ENCODE results near the gene LRP5.

LRP5 gene

GRCh38 chr11:68364581-68364980 lies 52.2 kb downstream of the LRP5 start:
- Histone ChIP-seq H3K27ac (ENCODE audit: insufficient read depth in 1 of 2, low read depth in 1 of 2, low read length in 2 of 2, poor library complexity in 1 of 2, severe bottlenecking in 2 of 2) (no peak overlapping the region), H3K36me3 (ENCODE audit: control insufficient read depth in 4 of 4, insufficient read depth in 4 of 4, low read length in 3 of 4) (peaks cover 7 to 45% (median 27%) of the 10 kb centered on the region in 4 experiments), H3K27me3 (replicated peaks in 2 of 5; ENCODE audit: control insufficient read depth in 4 of 5, insufficient read depth in 5 of 5, low read length in 4 of 5) (no peaks in the 10 kb centered on the region), H3K4me1 (ENCODE audit: control extremely low read depth in 1 of 4, control insufficient read depth in 4 of 4, insufficient read depth in 4 of 4, low read length in 3 of 4) (peaks cover 0 to 3% (median 0%) of the 10 kb centered on the region in 4 experiments), H3K9me3 (ENCODE audit: control extremely low read depth in 1 of 5, control insufficient read depth in 4 of 5, insufficient read depth in 2 of 5, low read depth in 1 of 5, low read length in 4 of 5) (no peaks in the 10 kb centered on the region), H3K4me3 (ENCODE audit: control insufficient read depth in 1 of 7, extremely low read depth in 1 of 7, insufficient read depth in 4 of 7, low read depth in 2 of 7, low read length in 6 of 7) (no peak overlapping the region)
- whole genome bisulfite sequencing (ENCODE audit: insufficient coverage) = 91% methylated on average over 6 of the region's 6 CpGs
- CTCF ChIA-PET = no interaction called here
- DNase-seq = no peak
- POLR2A ChIA-PET = no interaction called here

- no peak overlapping the region for H3K4me3 ChIP-seq (ENCODE audit: control insufficient read depth in 1 of 7, extremely low read depth in 1 of 7, insufficient read depth in 4 of 7, low read depth in 2 of 7, low read length in 6 of 7)
- peaks cover 0 to 16% (median 12%) of the 10 kb centered on the region in 4 experiments for H3K4me1 ChIP-seq (ENCODE audit: control extremely low read depth in 1 of 4, control insufficient read depth in 4 of 4, insufficient read depth in 4 of 4, low read length in 3 of 4)
- over 99% methylated on average over 13 of the region's 19 CpGs for WGBS (ENCODE audit: insufficient coverage)
- no peaks in the 10 kb centered on the region for H3K9me3 ChIP-seq (ENCODE audit: control extremely low read depth in 1 of 5, control insufficient read depth in 4 of 5, insufficient read depth in 2 of 5, low read depth in 1 of 5, low read length in 4 of 5)
- no peaks in the 10 kb centered on the region for H3K27me3 ChIP-seq (replicated peaks in 2 of 5; ENCODE audit: control insufficient read depth in 4 of 5, insufficient read depth in 5 of 5, low read length in 4 of 5)
- ChIA-PET CTCF (no interaction called here), POLR2A (no interaction called here)
- peaks cover 5 to 37% (median 21%) of the 10 kb centered on the region in 4 experiments for H3K36me3 ChIP-seq (ENCODE audit: control insufficient read depth in 4 of 4, insufficient read depth in 4 of 4, low read length in 3 of 4)
- no peak for DNase-seq
- H3K27ac ChIP-seq (ENCODE audit: insufficient read depth in 1 of 2, low read depth in 1 of 2, low read length in 2 of 2, poor library complexity in 1 of 2, severe bottlenecking in 2 of 2) = no peak overlapping the region
Measured at GRCh38 chr11:68365943-68366435, 53.6 kb downstream of the LRP5 start.

GRCh38 chr11:68367252-68367651 lies 54.9 kb downstream of the LRP5 start:
- H3K36me3 ChIP-seq (ENCODE audit: control insufficient read depth in 4 of 4, insufficient read depth in 4 of 4, low read length in 3 of 4) = peaks cover 5 to 37% (median 21%) of the 10 kb centered on the region in 4 experiments
- ChIA-PET POLR2A (no interaction called here), CTCF (no interaction called here)
- no peak overlapping the region for H3K4me3 ChIP-seq (ENCODE audit: control insufficient read depth in 1 of 7, extremely low read depth in 1 of 7, insufficient read depth in 4 of 7, low read depth in 2 of 7, low read length in 6 of 7)
- DNase-seq = no peak
- 98% methylated on average over 6 of the region's 6 CpGs for WGBS (ENCODE audit: insufficient coverage)
- H3K4me1 ChIP-seq (ENCODE audit: control extremely low read depth in 1 of 4, control insufficient read depth in 4 of 4, insufficient read depth in 4 of 4, low read length in 3 of 4) = peaks cover 0 to 28% (median 15%) of the 10 kb centered on the region in 4 experiments
- H3K27ac ChIP-seq (ENCODE audit: insufficient read depth in 1 of 2, low read depth in 1 of 2, low read length in 2 of 2, poor library complexity in 1 of 2, severe bottlenecking in 2 of 2) = no peak overlapping the region
- H3K27me3 ChIP-seq (replicated peaks in 2 of 5; ENCODE audit: control insufficient read depth in 4 of 5, insufficient read depth in 5 of 5, low read length in 4 of 5) = no peaks in the 10 kb centered on the region
- no peaks in the 10 kb centered on the region for H3K9me3 ChIP-seq (ENCODE audit: control extremely low read depth in 1 of 5, control insufficient read depth in 4 of 5, insufficient read depth in 2 of 5, low read depth in 1 of 5, low read length in 4 of 5)

- Histone ChIP-seq H3K4me1 (ENCODE audit: control extremely low read depth in 1 of 4, control insufficient read depth in 4 of 4, insufficient read depth in 4 of 4, low read length in 3 of 4) (peaks cover 0 to 49% (median 28%) of the 10 kb centered on the region in 4 experiments), H3K27me3 (replicated peaks in 2 of 5; ENCODE audit: control insufficient read depth in 4 of 5, insufficient read depth in 5 of 5, low read length in 4 of 5) (no peaks in the 10 kb centered on the region), H3K9me3 (ENCODE audit: control extremely low read depth in 1 of 5, control insufficient read depth in 4 of 5, insufficient read depth in 2 of 5, low read depth in 1 of 5, low read length in 4 of 5) (no peaks in the 10 kb centered on the region), H3K27ac (ENCODE audit: insufficient read depth in 1 of 2, low read depth in 1 of 2, low read length in 2 of 2, poor library complexity in 1 of 2, severe bottlenecking in 2 of 2) (no peak overlapping the region), H3K36me3 (ENCODE audit: control insufficient read depth in 4 of 4, insufficient read depth in 4 of 4, low read length in 3 of 4) (peaks cover 5 to 34% (median 19%) of the 10 kb centered on the region in 4 experiments), H3K4me3 (ENCODE audit: control insufficient read depth in 1 of 7, extremely low read depth in 1 of 7, insufficient read depth in 4 of 7, low read depth in 2 of 7, low read length in 6 of 7) (no peak overlapping the region)
- WGBS (ENCODE audit: insufficient coverage) = 98% methylated on average over 5 of the region's 8 CpGs
- DNase-seq = no peak
- ChIA-PET CTCF (interaction anchor here (1.2 kb wide), 1 partner anchor 42 kb away, joined by 3 read pairs; no protein-coding TSS in a partner anchor), POLR2A (no interaction called here)
Measured at GRCh38 chr11:68369756-68370155, 57.4 kb downstream of the LRP5 start.

- Histone ChIP-seq H3K9me3 (ENCODE audit: control extremely low read depth in 1 of 5, control insufficient read depth in 4 of 5, insufficient read depth in 2 of 5, low read depth in 1 of 5, low read length in 4 of 5) (no peaks in the 10 kb centered on the region), H3K4me1 (ENCODE audit: control extremely low read depth in 1 of 4, control insufficient read depth in 4 of 4, insufficient read depth in 4 of 4, low read length in 3 of 4) (peaks cover 0 to 53% (median 31%) of the 10 kb centered on the region in 4 experiments), H3K36me3 (ENCODE audit: control insufficient read depth in 4 of 4, insufficient read depth in 4 of 4, low read length in 3 of 4) (peaks cover 4 to 35% (median 18%) of the 10 kb centered on the region in 4 experiments), H3K27ac (ENCODE audit: insufficient read depth in 1 of 2, low read depth in 1 of 2, low read length in 2 of 2, poor library complexity in 1 of 2, severe bottlenecking in 2 of 2) (no peak overlapping the region), H3K27me3 (replicated peaks in 2 of 5; ENCODE audit: control insufficient read depth in 4 of 5, insufficient read depth in 5 of 5, low read length in 4 of 5) (no peaks in the 10 kb centered on the region), H3K4me3 (ENCODE audit: control insufficient read depth in 1 of 7, extremely low read depth in 1 of 7, insufficient read depth in 4 of 7, low read depth in 2 of 7, low read length in 6 of 7) (no peak overlapping the region)
- CTCF ChIA-PET = interaction anchor here (0.7 to 1.2 kb wide), 4 partner anchors 14 to 99 kb away, joined by 3 read pairs; no protein-coding TSS in a partner anchor
- WGBS (ENCODE audit: insufficient coverage) = 57% methylated on average over 21 of the region's 23 CpGs
- POLR2A ChIA-PET = no interaction called here
- peak; percentile 18 to 53 (median 46) for DNase-seq
Measured at GRCh38 chr11:68370211-68371111, 58.1 kb downstream of the LRP5 start.

GRCh38 chr11:68371171-68372041 lies 59.0 kb downstream of the LRP5 start:
- Histone ChIP-seq H3K27ac (ENCODE audit: insufficient read depth in 1 of 2, low read depth in 1 of 2, low read length in 2 of 2, poor library complexity in 1 of 2, severe bottlenecking in 2 of 2) (no peak overlapping the region), H3K4me1 (ENCODE audit: control extremely low read depth in 1 of 4, control insufficient read depth in 4 of 4, insufficient read depth in 4 of 4, low read length in 3 of 4) (peaks cover 0 to 53% (median 31%) of the 10 kb centered on the region in 4 experiments), H3K9me3 (ENCODE audit: control extremely low read depth in 1 of 5, control insufficient read depth in 4 of 5, insufficient read depth in 2 of 5, low read depth in 1 of 5, low read length in 4 of 5) (no peaks in the 10 kb centered on the region), H3K4me3 (ENCODE audit: control insufficient read depth in 1 of 7, extremely low read depth in 1 of 7, insufficient read depth in 4 of 7, low read depth in 2 of 7, low read length in 6 of 7) (no peak overlapping the region), H3K36me3 (ENCODE audit: control insufficient read depth in 4 of 4, insufficient read depth in 4 of 4, low read length in 3 of 4) (peaks cover 3 to 31% (median 17%) of the 10 kb centered on the region in 4 experiments), H3K27me3 (replicated peaks in 2 of 5; ENCODE audit: control insufficient read depth in 4 of 5, insufficient read depth in 5 of 5, low read length in 4 of 5) (no peaks in the 10 kb centered on the region)
- 96% methylated on average over 35 of the region's 35 CpGs for WGBS (ENCODE audit: insufficient coverage)
- DNase-seq = no peak
- ChIA-PET CTCF (interaction anchor here (0.7 to 1.5 kb wide), 3 partner anchors 13 to 73 kb away, joined by 3 read pairs; no protein-coding TSS in a partner anchor), POLR2A (no interaction called here)
